GM12892 (cell line): Measurements from ENCODE around the gene ANXA6.

ENCODE experiments used
- DNase-seq: peaks from one replicate; pipeline ENCODE4 v3.0.0; 2011; ENCODE audit not compliant: insufficient read length
- FAIRE-seq: peaks from 2 replicates; lab custom pipeline; 2011; peaks lifted over from hg19 to GRCh38; lab: Jason Lieb, UNC
- POLR2A ChIP-seq: IDR thresholded peaks from 2 replicates; pipeline ENCODE4 v1.6.1; 2011; ENCODE audit warnings: low read depth, low read length, control low read depth
- POLR2AphosphoS5 ChIP-seq: IDR thresholded peaks from 2 replicates; pipeline ENCODE4 v1.6.1; 2011; ENCODE audit warnings: low read depth, low read length, control low read depth
- TAF1 ChIP-seq: IDR thresholded peaks from 2 replicates; pipeline ENCODE4 v1.6.1; 2011; ENCODE audit warnings: low read depth, mild to moderate bottlenecking, control low read depth, low read length, borderline replicate concordance

The ANXA6 gene

GRCh38 chr5:151158287-151158661 lies 695 bp upstream of the ANXA6 start:
- no peak for FAIRE-seq

GRCh38 chr5:151156507-151157420 lies 815 bp downstream of the ANXA6 start:
- no peak for DNase-seq
- FAIRE-seq = peak; percentile 40
- TF ChIP-seq POLR2A (peak; percentile 57), POLR2AphosphoS5 (no peak; the same call in 1 of the 2 replicates), TAF1 (no peak)

More at GRCh38 chr5:151158287-151158661, 695 bp upstream of the ANXA6 start:
- TF ChIP-seq POLR2A = no peak
- 0 out of 2 replicates have a peak, but pooled peaks have one; percentile 52 for TF ChIP-seq TAF1
- no peak for DNase-seq

DNA sequence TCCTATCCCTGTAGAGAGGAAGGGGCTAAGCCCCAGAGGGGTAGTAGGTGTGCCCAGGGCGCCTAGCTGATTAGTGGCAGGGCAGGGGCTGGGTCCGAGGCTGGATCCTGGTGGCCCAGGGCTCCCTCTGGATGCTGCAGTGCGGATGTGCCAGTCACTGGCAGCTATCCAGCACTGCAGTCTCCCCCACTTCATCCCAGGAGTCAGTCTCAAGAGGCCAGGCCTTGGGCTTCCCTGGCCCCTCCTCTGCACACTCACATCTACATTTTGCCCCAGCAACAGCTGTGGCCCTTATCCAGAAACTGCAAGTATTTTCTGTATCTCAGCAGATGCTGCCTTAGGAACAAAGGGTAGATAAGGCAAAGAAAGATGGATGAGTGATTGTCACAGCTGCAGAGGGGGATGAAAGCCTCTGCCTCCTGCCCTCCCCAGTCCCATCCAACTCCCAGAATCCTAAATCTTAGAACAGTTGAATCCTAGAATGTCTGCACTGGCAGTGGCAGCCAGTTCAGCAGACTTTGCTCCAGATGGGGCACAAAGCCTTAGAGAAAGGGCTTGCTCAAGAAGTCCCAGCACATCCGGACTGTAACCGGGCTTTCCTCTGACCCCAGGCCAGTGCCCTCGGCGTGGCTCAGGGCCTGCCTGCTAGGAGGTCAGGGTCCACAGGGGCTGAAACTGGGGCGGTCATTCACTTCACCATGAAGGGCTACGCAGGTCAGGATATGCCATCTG lies 1.6 kb downstream of the ANXA6 start:
- TF ChIP-seq TAF1 = no peak
- TF ChIP-seq POLR2AphosphoS5 = peak; percentile 19; the same call in 1 of the 2 replicates
- peak; percentile 21; the same call in 1 of the 2 replicates for TF ChIP-seq POLR2A
- peak; percentile 70 for FAIRE-seq
- no peak for DNase-seq

GRCh38 chr5:151154931-151155774 lies 2.4 kb downstream of the ANXA6 start:
- TF ChIP-seq POLR2AphosphoS5 = peak; percentile 73
- TF ChIP-seq POLR2A = peak; percentile 54; the same call in 1 of the 2 replicates
- TF ChIP-seq TAF1 = no peak
- DNase-seq (no peak), FAIRE-seq (peak; percentile 90)

GRCh38 chr5:151153766-151154272 lies 3.8 kb downstream of the ANXA6 start:
- peak; percentile 60 for FAIRE-seq
- no peak for TF ChIP-seq TAF1
- no peak for TF ChIP-seq POLR2A
- TF ChIP-seq POLR2AphosphoS5 = no peak

DNA sequence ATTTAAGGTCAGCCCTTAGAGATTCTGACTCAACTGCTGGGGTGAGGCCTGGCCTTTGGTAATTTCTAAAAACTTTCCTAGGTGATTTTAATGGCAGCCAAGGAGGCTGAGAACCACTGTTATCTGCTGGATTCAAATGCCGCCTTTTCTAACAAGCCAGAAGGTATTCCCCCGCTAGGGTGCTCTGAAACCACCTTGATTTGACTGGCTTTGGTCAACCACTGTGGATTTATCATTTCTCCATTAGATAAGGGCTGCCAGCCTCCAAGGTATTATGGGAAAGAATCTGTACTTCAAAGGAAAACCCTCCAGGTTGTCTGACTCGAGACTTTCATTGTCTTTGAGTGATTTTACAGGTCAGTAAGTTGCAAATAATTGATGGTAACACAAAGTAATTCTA lies 4.3 kb downstream of the ANXA6 start:
- no peak for DNase-seq
- peak; percentile 70 for FAIRE-seq
- TF ChIP-seq POLR2AphosphoS5 (0 out of 2 replicates have a peak, but pooled peaks have one; percentile 9), TAF1 (no peak), POLR2A (no peak)

More at GRCh38 chr5:151153766-151154272, 3.8 kb downstream of the ANXA6 start:
- DNase-seq = no peak

DNA sequence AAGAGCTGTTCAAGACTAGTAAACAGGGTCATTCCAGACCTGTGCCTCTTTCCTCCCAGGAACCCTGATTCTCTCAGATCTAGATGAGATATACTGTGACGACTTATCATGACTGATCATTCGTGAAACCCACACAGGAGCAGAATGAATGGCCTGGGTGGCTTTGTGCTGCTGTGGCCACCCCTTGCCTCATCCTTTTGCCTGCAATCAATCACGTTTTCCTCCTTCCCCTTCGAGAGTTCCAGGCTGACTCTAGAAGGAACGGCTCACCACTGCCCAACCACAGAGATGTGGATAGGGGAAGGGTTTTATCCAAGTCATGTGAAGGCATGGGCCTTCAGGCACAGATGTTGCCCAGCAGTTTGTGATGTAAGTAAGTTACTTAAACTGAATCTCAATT lies 5.8 kb downstream of the ANXA6 start:
- FAIRE-seq = peak; percentile 96
- no peak for TF ChIP-seq TAF1
- no peak; the same call in 1 of the 2 replicates for TF ChIP-seq POLR2A
- peak; percentile 61; the same call in 1 of the 2 replicates for TF ChIP-seq POLR2AphosphoS5
- DNase-seq = no peak

GRCh38 chr5:151151263-151151660 lies 6.3 kb downstream of the ANXA6 start:
- FAIRE-seq = peak; percentile 68
- DNase-seq = no peak
- no peak for TF ChIP-seq POLR2AphosphoS5
- no peak for TF ChIP-seq TAF1

DNA sequence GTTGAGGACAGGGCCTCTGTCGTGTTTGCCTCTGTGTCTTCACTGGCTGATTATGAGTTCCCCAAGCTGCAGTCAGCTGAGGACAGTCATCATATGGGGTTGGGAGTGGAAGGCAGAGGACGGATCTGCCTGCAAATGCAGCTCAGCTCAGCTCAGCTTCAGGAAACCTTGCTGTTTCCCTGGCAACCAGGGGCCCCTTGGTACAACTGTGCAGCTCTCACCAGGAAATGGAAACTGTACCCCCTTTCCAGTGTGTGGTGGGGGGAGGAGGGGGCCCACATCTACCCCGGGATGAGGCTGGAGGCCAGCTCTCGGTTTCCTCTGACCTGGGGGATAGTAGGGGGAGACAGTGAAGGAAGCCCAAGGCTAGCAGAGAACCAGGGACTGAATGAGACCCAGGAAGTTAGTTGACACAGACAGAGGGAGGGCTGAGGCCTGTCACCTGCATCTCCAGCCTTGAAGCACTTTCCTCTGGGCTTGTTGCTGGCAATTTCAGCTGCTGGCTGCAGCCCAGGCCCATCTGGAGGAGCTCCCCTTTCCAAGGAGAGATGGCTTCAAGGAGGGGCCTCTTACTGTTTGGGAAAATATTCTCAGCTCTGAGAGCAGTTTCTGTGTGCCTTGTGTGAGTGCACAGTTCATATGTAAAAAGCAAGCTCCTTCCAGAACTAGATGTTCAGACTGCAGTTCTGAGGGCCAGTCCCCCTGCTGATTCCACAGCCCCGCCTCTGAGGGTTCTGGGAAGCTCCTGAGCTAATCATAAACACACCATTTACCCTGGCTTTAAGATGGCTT lies 6.9 kb downstream of the ANXA6 start:
- DNase-seq (no peak), FAIRE-seq (peak; percentile 97)
- TF ChIP-seq POLR2AphosphoS5 (no peak), TAF1 (no peak), POLR2A (peak; percentile 55)

- TF ChIP-seq POLR2A (no peak), TAF1 (no peak), POLR2AphosphoS5 (no peak)
- no peak for DNase-seq
- FAIRE-seq = no peak
Observed at GRCh38 chr5:151148583-151148982, 9.0 kb downstream of the ANXA6 start.
